Thoracic aorta (tissue), 2 donors: ENCODE measurements around the gene RAD54L. TPM values are rescaled to one million over a fixed set of nuclear protein-coding genes. Genes with fewer than 3 reads are reported as not detected.

Source experiments
- ATAC-seq: fragments of 150-250 bp; one replicate; pipeline ENCODE4 v1.8.0; 2017; ENCODE audit warnings: low read depth; ENCODE audit not compliant: insufficient number of reproducible peaks, low FRiP score
- DNase-seq: peaks from one replicate; pipeline ENCODE4 v3.0.0-alpha.2; 2020; ENCODE audit warnings: low spot score
- H3K27ac ChIP-seq, 2 donors: fragments of 200-600 bp; sonication (generic); 1 replicate in 1 of 2; 2 replicates in 1 of 2; pipeline ENCODE4 v1.5.1; 2016; ENCODE audit warnings: mild to moderate bottlenecking in 2 of 2, moderate library complexity in 2 of 2
- H3K27me3 ChIP-seq: fragments of 200-600 bp; sonication (generic); replicated peaks from 2 replicates; pipeline ENCODE4 v1.6.0; 2016; ENCODE audit warnings: mild to moderate bottlenecking; ENCODE audit not compliant: insufficient read depth
- H3K36me3 ChIP-seq: fragments of 200-600 bp; sonication (generic); one replicate; pipeline ENCODE4 v1.5.1; 2016
- H3K4me1 ChIP-seq, 2 donors: fragments of 200-600 bp; sonication (generic); 1 replicate in 1 of 2; 2 replicates in 1 of 2; pipeline versions ENCODE4 v1.5.1 to v1.6.0; 2016; ENCODE audit warnings: low read depth in 2 of 2, mild to moderate bottlenecking in 1 of 2; ENCODE audit not compliant: control insufficient read depth in 1 of 2
- H3K4me3 ChIP-seq: fragments of 200-600 bp; sonication (generic); 2 replicates; pipeline ENCODE4 v1.5.1; 2016; ENCODE audit warnings: mild to moderate bottlenecking
- H3K9me3 ChIP-seq: fragments of 200-600 bp; sonication (generic); 2 replicates; pipeline ENCODE4 v1.5.1; 2016
- CTCF ChIP-seq: fragments of 200-600 bp; sonication (generic); IDR thresholded peaks from one replicate; pipeline ENCODE4 v1.5.1; 2019; ENCODE audit warnings: antibody characterized with exemption
- total RNA-seq, 2 donors: library from RNA; depleted of rRNA; stranded (reverse); fragments of >200 nt; gene quantifications; one replicate each; pipeline versions ENCODE4 v1.1.0 to v1.2.3, GENCODE V29; 2016

RAD54L gene
- total RNA-seq, 2 donors from 2014 or later, result 0.68 to 4.1 TPM

- DNase-seq (no peak), ATAC-seq (no peak)
- H3K4me1 ChIP-seq, result peaks cover 31 to 48% of the 10 kb centered on the region in 2 donors
Measured at GRCh38 chr1:46300673-46301405, 53.3 kb downstream of the RAD54L start.

GRCh38 chr1:46301406-46301807, 53.8 kb downstream of the RAD54L start:
- H3K27ac ChIP-seq, result peak overlapping the region; percentile 98 to 100
- ATAC-seq (no peak), DNase-seq (no peak)
- peaks cover 15% of the 10 kb centered on the region for H3K36me3 ChIP-seq
- no peak for TF ChIP-seq CTCF
- H3K27me3 ChIP-seq, result no peaks in the 10 kb centered on the region
- peaks cover 31 to 49% of the 10 kb centered on the region in 2 donors for H3K4me1 ChIP-seq
- peak overlapping the region; percentile 92 for H3K4me3 ChIP-seq
- no peaks in the 10 kb centered on the region for H3K9me3 ChIP-seq

More at GRCh38 chr1:46300673-46301405, 53.3 kb downstream of the RAD54L start:
- Histone ChIP-seq H3K27me3 (no peaks in the 10 kb centered on the region), H3K9me3 (no peaks in the 10 kb centered on the region), H3K4me3 (peak overlapping the region; percentile 92), H3K27ac (peak overlapping the region; percentile 98 to 100), H3K36me3 (peaks cover 21% of the 10 kb centered on the region)
- TF ChIP-seq CTCF, result no peak

- TF ChIP-seq CTCF, result no peak
- Histone ChIP-seq H3K4me1 (peaks cover 31 to 54% of the 10 kb centered on the region in 2 donors), H3K9me3 (no peaks in the 10 kb centered on the region), H3K4me3 (peak overlapping the region; percentile 92), H3K36me3 (peaks cover 9% of the 10 kb centered on the region), H3K27ac (peak overlapping the region; percentile 98 to 100), H3K27me3 (no peaks in the 10 kb centered on the region)
- DNase-seq, result no peak
- ATAC-seq, result no peak
Measured at GRCh38 chr1:46301808-46302640, 54.5 kb downstream of the RAD54L start.

GRCh38 chr1:46302641-46303037, 55.1 kb downstream of the RAD54L start:
- ATAC-seq (no peak), DNase-seq (no peak)
- Histone ChIP-seq H3K36me3 (peaks cover 3% of the 10 kb centered on the region), H3K9me3 (no peaks in the 10 kb centered on the region), H3K4me1 (peaks cover 31 to 61% of the 10 kb centered on the region in 2 donors), H3K4me3 (peak overlapping the region; percentile 92), H3K27me3 (no peaks in the 10 kb centered on the region), H3K27ac (peak overlapping the region; percentile 98 to 100)
- TF ChIP-seq CTCF, result no peak
